Sigmoid colon (tissue), 4 donors: ENCODE results near the gene ATRNL1.

ENCODE experiments used
- CTCF ChIP-seq, 4 experiments: fragments of 450-650 bp in 3 of 4; fragments of 200-600 bp in 1 of 4; IDR thresholded peaks; one replicate each; pipeline ENCODE4 v1.5.1; 2016 to 2019; ENCODE audit warnings: antibody characterized with exemption in 4 of 4, mild to moderate bottlenecking in 3 of 4, moderate library complexity in 2 of 4
- EP300 ChIP-seq, 4 donors: sonication (generic); formaldehyde crosslinking; IDR thresholded peaks; one replicate each; pipeline ENCODE4 v1.6.1; 2017; ENCODE audit warnings: antibody characterized with exemption in 4 of 4
- POLR2A ChIP-seq, 2 donors: fragments of 450-650 bp; IDR thresholded peaks; one replicate each; pipeline ENCODE4 v1.6.1; 2016; ENCODE audit warnings: antibody characterized with exemption in 2 of 2, mild to moderate bottlenecking in 2 of 2, moderate library complexity in 2 of 2
- POLR2AphosphoS5 ChIP-seq, 4 donors: sonication (generic); formaldehyde crosslinking; IDR thresholded peaks; one replicate each; pipeline ENCODE4 v1.6.1; 2017; ENCODE audit warnings: antibody characterized with exemption in 4 of 4

GRCh38 chr10:115915429-115915828 lies 822.3 kb downstream of the ATRNL1 start:
- TF ChIP-seq CTCF (IDR thresholded peaks at IDR 0.05) (no peak), EP300 (IDR thresholded peaks at IDR 0.05) (no peak), POLR2A (IDR thresholded peaks at IDR 0.05) (no peak), POLR2AphosphoS5 (IDR thresholded peaks at IDR 0.05) (no peak)
